ENCODE data around the gene DMWD.
"Not testable (repeated sequence)": the region's sequence is repeated elsewhere in the genome, so short reads cannot be mapped to it uniquely, and the experiment has no call there.

DMWD gene

GRCh38 chr19:45769821-45770191, 22.8 kb downstream of the DMWD start:
- DNase-seq, result peak; percentile 30 to 85 (median 61)

- peak; percentile 88 to 98 (median 92) for DNase-seq
These were observed 23.5 kb downstream of the DMWD start, which contains the start of gene SIX5 for GRCh38 chr19:45768984-45769782. Gene SIX5, minus strand, starts transcription at chr19:45769252. Its CDS starts 408 bp downstream, at chr19:45768844.

- DNase-seq, result peak in 3 of 5 experiments; percentile 10 to 58 (median 36)
These were observed 24.0 kb downstream of the DMWD start for GRCh38 chr19:45768655-45768983.

- peak in 1 of 5 experiments; percentile 38 for DNase-seq
These were observed 24.6 kb downstream of the DMWD start for GRCh38 chr19:45767881-45768654.

- DNase-seq, result no peak
These were observed 25.2 kb downstream of the DMWD start for GRCh38 chr19:45767410-45767880.

- DNase-seq, result no peak
These were observed 25.7 kb downstream of the DMWD start for GRCh38 chr19:45766869-45767346.

- no peak for DNase-seq
These were observed 26.3 kb downstream of the DMWD start for GRCh38 chr19:45766296-45766868.

GRCh38 chr19:45765702-45766295, 26.8 kb downstream of the DMWD start:
- no peak for DNase-seq

GRCh38 chr19:45764945-45765701, 27.5 kb downstream of the DMWD start:
- DNase-seq, result no peak

GRCh38 chr19:45764475-45764874, 28.2 kb downstream of the DMWD start:
- no peak for DNase-seq

- no peak for DNase-seq
These were observed 28.9 kb downstream of the DMWD start for GRCh38 chr19:45763691-45764294.

GRCh38 chr19:45762870-45763631, 29.6 kb downstream of the DMWD start:
- DNase-seq, result no peak

GRCh38 chr19:45761714-45762113, 30.9 kb downstream of the DMWD start:
- no peak for DNase-seq

- DNase-seq, result no peak
These were observed 33.7 kb downstream of the DMWD start for GRCh38 chr19:45758921-45759320.

- DNase-seq, result no peak
These were observed 35.0 kb downstream of the DMWD start for GRCh38 chr19:45757695-45758094.

- no peak for DNase-seq
These were observed 38.3 kb downstream of the DMWD start for GRCh38 chr19:45754323-45754722.

GRCh38 chr19:45753548-45753947, 39.1 kb downstream of the DMWD start:
- DNase-seq, result no peak

GRCh38 chr19:45752639-45753038, 40.0 kb downstream of the DMWD start:
- DNase-seq, result no peak

GRCh38 chr19:45751483-45751882, 41.2 kb downstream of the DMWD start:
- not testable (repeated sequence) for DNase-seq

- DNase-seq, result no peak
These were observed 45.1 kb downstream of the DMWD start for GRCh38 chr19:45747513-45747912.

- no peak for DNase-seq
These were observed 45.8 kb downstream of the DMWD start for GRCh38 chr19:45746866-45747265.
